CD4-positive, alpha-beta T cell treated with Interferon alpha-2 for 1 hour (primary cell): ENCODE data around the gene GSTO1.

Source experiments
- DNase-seq, 2 donors: peaks; one replicate each; pipeline ENCODE4 v3.0.0-alpha.2; 2020 to 2022

The GSTO1 gene

GRCh38 chr10:104277785-104278184 is 23.1 kb downstream of the GSTO1 start:
- no peak for DNase-seq

GRCh38 chr10:104279550-104280259 is 25.0 kb downstream of the GSTO1 start:
- no peak for DNase-seq

- DNase-seq: no peak
Observed at GRCh38 chr10:104281694-104282093, 27.0 kb downstream of the GSTO1 start.

GRCh38 chr10:104284846-104285245 is 30.2 kb downstream of the GSTO1 start:
- no peak for DNase-seq

DNA sequence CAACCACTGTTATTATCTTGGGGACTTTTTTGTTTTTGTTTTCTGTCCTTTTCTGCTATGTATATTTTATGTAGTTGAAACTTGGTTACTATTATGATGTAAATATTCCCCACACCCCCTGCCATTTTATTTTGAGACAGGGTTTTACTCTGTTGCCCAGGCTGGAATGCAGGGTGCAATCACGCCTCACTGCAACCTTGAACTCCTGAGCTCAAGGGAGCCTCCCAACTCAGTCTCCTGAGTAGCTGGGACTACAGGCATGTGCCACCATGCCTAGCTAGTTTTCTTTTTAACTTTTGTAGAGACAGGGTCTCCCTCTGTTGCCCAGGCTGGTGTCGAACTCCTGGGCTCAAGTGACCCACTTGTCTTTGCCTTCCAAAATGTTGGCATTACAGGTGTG is 32.2 kb downstream of the GSTO1 start:
- DNase-seq: no peak

DNA sequence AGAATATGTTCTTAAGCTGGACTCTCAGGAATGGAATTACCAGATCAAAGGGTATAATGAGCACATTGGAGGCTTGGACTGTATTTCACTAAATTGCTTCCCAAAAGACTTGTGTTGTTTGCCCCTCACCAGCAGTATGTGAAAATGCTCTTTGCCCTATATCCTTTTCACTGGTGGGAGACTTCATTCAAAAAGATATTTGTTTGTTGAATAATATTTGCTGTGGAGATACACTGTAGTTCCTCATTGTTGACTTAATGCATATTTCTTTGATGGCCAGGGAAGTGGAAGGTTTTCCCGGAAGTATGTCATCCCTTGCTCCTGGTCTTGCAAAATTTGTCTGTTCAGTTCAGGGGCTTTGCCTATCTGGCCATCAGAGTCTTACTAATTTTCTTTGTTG is 33.7 kb downstream of the GSTO1 start:
- no peak for DNase-seq

DNA sequence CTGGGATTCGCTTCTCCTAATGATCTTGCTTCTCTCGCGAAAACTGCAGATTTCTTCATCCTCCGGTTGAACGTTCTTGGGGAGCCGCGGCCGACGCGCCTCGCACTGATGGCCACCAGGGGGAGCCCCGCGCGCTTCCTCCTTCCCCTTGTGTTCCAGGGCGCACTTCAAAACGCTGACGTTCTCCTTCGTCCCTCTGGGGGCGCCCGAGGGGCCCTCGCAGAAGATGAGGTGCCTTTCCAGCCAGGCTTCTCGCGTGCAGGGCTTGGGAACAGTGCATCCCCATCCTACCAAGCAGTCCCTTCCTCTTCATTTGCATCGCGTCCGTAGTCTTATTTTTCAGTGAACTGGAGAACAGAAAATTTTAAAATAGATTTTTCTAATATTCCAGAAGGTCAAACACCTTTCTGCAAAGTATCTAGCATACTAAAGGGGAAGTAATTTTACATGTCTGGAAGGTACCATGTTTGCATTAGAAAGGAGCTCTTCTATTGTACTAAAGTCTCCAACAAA is 36.8 kb downstream of the GSTO1 start:
- DNase-seq: peak; percentile 86 to 90

- no peak for DNase-seq
Observed at GRCh38 chr10:104293011-104293410, 38.3 kb downstream of the GSTO1 start.

DNA sequence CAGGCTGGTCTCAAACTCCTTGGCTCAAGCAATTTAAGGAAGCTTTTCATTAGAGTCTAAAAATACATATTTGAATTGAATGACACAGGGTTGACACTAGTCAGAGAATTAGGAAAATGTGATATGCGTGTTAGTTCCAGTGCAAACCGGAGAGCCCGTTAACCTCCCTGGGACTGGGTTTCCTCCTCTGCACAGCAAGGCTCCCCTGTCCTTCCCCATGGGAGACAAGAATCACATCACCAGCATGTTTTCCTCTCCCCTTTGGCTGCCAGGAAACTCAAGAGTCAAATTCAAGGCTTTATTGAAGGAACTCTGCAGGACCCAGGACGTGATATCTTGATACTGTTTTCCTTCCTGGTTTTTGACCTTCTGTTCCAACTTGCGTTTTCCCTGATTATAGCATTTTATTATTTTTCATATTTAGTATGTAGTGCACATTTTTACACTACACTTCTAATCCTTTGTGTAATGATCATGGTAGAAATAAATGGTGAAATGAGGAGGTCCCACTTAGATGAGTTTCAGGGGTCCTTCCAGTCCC is 39.2 kb downstream of the GSTO1 start:
- no peak for DNase-seq

DNA sequence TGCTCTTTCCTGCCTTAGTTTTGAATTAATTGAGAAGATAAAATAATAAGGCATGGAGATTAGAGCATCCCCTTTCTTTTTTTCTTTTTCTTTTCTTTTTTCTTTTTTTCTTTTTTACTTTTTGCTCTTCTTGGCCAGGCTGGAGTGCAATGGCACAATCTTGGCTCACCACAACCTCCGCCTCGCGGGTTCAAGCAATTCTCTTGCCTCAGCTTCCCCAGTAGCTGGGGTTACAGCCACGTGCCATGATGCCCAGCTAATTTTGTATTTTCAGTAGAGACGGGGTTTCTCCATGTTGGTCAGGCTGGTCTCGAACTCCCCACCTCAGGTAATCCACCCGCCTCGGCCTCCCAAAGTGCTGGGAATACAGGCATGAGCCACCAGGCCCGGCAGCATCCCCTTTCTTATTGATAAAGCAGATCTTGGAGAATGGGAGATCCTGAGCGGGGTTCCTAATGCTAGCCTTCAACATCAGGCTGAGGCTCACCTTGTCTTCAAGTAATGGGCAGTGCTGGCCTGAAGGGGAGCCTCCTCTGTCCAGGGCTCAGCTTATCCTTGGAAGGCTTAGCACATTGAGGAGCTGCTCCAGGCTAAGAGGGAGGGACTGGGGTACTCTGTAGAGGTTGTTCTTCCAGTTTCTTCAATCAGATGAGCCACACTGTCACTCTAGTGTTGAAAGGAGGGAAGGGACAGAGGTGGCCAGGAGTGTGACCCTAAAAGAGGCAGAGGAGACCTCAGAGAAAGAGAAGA is 42.2 kb downstream of the GSTO1 start:
- no peak for DNase-seq

GRCh38 chr10:104297697-104298660 is 43.3 kb downstream of the GSTO1 start:
- DNase-seq: peak in 1 of 2 donors; percentile 34

DNA sequence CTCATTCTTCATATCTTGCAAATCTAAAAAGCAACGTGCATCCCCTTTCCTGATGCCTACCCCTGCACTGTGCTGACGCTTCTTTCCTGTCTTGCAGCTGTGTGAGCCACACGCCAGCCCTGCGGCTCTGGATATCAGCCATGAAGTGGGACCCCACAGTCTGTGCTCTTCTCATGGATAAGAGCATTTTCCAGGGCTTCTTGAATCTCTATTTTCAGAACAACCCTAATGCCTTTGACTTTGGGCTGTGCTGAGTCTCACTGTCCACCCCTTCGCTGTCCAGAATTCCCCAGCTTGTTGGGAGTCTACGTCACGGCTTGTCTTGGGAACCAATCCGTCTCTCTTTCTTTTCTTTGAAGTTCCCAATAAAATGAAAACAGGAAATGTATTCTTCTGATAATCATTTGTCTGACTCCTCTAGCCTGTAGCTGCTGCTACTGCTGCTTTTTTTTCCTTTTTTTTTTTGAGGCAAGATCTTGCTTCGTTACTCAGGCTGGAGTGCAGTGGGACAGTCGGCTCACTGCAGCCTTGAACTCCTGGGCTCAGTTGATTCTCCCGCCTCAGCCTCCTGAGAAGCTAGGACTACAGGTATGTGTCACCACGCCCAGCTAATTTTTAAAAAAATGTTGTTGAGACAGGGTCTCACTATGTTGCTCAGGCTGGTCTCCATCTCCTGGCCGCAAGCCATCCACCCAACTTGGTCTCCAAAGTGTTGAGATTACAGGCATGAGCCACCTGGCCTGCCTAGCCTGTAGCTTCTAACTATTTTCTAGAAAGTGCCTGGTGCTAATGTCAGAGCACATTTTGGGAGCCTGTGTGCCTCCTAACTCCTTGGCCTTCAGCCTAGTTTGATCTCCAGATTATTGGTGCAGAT is 44.6 kb downstream of the GSTO1 start:
- DNase-seq: no peak

DNA sequence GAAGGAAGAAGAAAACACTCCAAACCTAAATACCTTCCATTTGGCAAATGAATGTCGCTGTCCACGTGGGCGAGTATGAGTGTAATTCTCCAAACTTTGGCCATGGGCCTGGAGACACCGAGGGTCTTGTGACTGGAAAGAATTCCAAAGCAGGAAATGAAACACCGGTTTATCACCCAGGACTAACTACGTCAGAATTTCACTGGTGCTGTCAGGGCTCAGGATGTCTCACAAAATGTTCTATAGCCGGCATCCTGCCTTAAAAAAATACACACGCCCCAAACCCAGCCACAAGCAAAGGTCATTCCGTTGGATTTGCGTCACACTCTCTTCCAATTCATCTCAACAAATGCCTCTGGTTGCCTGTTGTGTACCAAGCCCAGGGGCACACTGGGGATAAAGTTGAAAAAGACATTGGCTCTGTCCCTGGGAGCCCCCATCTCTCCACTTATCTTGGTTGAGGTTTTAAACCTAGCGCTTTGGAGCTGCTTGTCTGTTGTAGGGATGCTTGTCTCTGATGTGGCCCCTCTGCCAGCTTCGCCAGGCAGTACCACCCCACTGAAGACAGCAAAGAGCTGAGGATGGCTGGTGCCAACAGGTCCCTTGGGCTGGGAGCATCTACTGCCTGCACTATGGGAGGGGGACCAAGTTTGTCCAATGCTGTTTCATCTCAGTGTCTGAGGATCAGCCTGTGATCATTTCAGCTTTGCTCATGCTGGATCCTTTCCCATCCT is 45.5 kb downstream of the GSTO1 start:
- DNase-seq: no peak

GRCh38 chr10:104300736-104301292 is 46.1 kb downstream of the GSTO1 start:
- DNase-seq: no peak

DNA sequence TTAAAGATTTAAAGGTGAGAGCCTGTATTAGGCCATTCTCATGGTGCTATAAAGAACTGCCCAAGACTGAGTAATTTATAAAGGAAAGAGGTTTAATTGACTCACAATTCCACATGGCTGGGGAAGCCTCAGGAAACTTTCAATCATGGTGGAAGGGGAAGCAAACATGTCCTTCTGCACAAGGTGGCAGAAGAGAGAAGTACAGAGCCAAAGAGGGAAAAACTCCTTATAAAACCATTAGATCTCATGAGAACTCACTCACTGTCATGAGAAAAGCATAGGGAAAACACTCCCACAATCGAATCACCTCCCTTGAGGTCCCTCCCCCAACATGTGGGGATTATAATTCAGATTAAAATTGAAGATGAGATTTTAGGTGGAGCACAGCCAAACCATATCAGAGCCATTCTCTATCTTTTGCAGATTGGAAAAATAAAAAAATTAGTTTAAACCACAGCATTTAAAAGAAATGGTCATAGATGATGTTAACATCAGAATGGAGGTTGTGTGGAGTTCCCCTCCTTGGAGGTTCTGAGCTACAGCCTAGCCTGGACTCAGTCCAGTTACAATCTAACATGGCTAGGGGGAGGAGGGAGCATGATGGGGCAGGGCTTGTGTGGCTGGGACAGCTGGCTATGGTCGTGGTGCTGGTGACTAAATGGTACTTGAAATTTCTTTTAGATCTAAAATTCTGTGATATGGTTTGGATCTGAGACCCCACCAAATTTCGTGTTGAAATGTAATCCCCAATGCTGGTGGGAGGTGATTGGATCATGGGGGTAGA is 47.4 kb downstream of the GSTO1 start:
- DNase-seq: no peak

DNA sequence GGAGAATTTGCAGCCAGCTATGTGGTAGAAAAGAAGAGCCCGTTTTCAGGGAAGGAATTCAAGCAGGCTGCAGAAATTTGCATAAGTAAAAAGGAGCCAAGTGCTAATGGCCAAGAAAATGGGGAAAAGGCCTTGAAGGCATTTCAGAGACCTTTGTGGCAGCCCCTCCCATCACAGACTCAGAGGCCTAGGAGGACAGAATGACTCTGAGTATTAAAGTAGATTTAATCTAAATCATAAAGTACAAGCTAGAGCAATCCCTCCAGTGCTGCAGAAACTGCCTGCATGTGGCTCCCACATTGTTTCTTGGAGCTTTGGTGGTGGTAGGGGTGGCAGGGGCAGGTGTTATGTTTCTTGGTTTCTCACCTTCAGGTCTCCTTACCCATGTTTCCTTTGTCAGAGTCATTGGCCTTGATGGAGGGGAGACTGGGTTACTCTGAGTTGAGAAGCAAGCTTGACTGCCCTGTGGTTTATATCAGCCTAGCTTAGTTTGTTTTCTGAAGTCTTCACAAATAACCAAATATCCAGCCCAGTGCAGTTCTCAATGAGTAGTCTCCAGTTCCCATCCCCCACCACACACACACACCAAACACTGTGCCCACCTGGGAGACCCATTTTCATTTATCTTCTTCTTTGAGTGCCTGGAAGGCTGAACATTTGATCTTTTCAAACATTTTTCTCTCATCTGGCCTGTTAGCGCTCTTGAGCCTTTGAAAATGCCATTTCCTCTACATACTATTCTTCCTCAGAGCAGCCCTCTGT is 49.1 kb downstream of the GSTO1 start:
- peak in 1 of 2 donors; percentile 41 for DNase-seq

- DNase-seq: no peak
Observed at GRCh38 chr10:104304356-104304745, 49.7 kb downstream of the GSTO1 start.

- DNase-seq: no peak
Observed at GRCh38 chr10:104304927-104305326, 50.2 kb downstream of the GSTO1 start.

- no peak for DNase-seq
Observed at GRCh38 chr10:104306897-104307296, 52.2 kb downstream of the GSTO1 start.
